ENCODE measurements around the gene RNF207.

RNF207 gene

DNA sequence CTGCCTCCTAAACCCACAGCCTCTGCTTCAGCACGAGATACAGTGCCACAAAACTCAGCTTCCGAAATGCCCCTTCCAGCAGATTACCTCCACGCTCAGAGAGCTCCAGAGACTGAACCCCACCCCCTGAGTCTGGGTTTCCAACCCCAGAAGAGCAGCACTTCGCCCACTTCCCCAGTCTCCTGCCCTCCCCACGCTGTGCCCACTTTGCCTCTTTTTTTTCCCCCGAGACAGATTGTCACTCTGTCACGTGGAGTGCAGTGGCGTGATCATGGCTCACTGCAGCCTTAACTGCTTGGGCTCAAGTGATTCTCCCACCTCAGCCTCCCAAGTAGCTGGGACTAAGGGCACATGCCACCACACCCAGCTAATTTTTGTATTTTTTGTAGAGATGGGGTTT is 19.7 kb downstream of the RNF207 start:
- TF ChIP-seq MYC (IDR thresholded peaks at IDR 0.05; ENCODE audit: low read depth, low read length) (no peak), POLR2A (IDR thresholded peaks at IDR 0.05; ENCODE audit: extremely low read depth, insufficient read length) (no peak)
- TF ChIP-seq, protein P1, sequence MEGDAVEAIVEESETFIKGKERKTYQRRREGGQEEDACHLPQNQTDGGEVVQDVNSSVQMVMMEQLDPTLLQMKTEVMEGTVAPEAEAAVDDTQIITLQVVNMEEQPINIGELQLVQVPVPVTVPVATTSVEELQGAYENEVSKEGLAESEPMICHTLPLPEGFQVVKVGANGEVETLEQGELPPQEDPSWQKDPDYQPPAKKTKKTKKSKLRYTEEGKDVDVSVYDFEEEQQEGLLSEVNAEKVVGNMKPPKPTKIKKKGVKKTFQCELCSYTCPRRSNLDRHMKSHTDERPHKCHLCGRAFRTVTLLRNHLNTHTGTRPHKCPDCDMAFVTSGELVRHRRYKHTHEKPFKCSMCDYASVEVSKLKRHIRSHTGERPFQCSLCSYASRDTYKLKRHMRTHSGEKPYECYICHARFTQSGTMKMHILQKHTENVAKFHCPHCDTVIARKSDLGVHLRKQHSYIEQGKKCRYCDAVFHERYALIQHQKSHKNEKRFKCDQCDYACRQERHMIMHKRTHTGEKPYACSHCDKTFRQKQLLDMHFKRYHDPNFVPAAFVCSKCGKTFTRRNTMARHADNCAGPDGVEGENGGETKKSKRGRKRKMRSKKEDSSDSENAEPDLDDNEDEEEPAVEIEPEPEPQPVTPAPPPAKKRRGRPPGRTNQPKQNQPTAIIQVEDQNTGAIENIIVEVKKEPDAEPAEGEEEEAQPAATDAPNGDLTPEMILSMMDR (IDR thresholded peaks at IDR 0.05; ENCODE audit: low read depth, low read length), result no peak
- TF ChIP-seq, protein P2, sequence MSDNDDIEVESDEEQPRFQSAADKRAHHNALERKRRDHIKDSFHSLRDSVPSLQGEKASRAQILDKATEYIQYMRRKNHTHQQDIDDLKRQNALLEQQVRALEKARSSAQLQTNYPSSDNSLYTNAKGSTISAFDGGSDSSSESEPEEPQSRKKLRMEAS (IDR thresholded peaks at IDR 0.05; ENCODE audit: low read depth, low read length), result no peak
- no peak for DNase-seq (ENCODE audit: low read depth)
- H3K4me3 ChIP-seq (ENCODE audit: low read depth, low read length), result no peak overlapping the region

DNA sequence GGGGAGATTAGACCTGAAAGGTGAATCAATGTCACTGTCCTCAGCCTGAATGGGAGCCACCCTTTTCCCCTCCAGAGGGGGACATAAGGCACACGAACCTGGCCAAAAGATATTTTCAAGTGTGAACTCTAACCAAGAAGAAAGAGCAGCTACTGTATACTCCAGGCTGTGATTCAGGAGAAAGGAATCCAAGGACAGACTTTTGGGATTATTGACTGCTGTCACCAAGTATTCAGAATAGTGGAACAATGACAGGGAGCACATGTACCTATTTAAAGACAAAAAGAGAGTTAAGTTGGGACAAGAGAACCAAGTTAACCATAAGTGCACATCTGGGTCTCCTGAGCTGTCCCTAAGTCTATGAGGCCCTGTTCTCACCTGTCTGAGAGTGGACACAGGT is 27.5 kb downstream of the RNF207 start:
- TF ChIP-seq POLR2A (IDR thresholded peaks at IDR 0.05; ENCODE audit: extremely low read depth, insufficient read length) (no peak), MYC (IDR thresholded peaks at IDR 0.05; ENCODE audit: low read depth, low read length) (no peak)
- TF ChIP-seq, protein P1 (IDR thresholded peaks at IDR 0.05; ENCODE audit: low read depth, low read length), result no peak
- TF ChIP-seq, protein P2 (IDR thresholded peaks at IDR 0.05; ENCODE audit: low read depth, low read length), result no peak
- no peak for DNase-seq (ENCODE audit: low read depth)
- no peak overlapping the region for H3K4me3 ChIP-seq (ENCODE audit: low read depth, low read length)

DNA sequence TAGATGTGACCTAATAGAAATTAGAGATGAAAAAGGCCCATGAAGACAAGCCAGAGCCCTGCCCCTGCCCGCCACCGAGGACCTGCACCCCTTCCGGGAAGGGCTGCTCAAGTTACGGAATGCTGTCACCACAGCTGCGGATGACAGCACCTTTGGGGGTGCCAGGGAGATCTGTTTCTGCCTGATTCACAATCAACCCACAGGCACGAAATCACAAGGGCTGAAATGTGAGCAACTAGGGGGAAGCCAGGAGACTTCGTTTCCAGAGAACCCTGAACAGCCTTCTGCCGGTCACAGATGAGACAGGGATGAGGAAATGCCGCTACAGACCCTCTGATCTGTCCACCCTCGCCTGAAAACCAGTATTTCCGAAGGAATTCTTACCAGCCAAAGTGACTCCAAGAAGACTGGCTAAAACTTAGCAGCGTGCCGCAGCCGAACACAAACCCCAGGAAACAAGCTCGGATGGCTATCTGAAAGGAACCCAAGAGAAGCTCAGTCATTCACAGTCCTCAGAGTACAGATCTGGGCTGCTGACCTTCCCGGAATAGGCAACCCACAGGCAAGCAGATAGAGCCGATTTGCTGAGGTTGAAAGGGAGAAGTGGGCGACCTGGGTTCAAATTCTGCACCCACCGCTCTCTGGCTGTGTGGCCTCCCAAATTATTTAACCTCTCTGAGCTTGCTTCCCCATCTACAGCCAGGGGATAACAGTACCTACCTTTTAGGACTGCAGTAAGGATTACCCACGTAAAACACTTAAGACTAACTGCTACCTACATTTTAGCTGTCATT is 28.8 kb downstream of the RNF207 start:
- DNase-seq (ENCODE audit: low read depth), result no peak
- H3K4me3 ChIP-seq (ENCODE audit: low read depth, low read length), result peak overlapping the region; percentile 93
- TF ChIP-seq POLR2A (IDR thresholded peaks at IDR 0.05; ENCODE audit: extremely low read depth, insufficient read length), result no peak
- TF ChIP-seq, protein P2 (IDR thresholded peaks at IDR 0.05; ENCODE audit: low read depth, low read length), result no peak
- TF ChIP-seq MYC (IDR thresholded peaks at IDR 0.05; ENCODE audit: low read depth, low read length), result no peak
- TF ChIP-seq, protein P1 (IDR thresholded peaks at IDR 0.05; ENCODE audit: low read depth, low read length), result no peak

DNA sequence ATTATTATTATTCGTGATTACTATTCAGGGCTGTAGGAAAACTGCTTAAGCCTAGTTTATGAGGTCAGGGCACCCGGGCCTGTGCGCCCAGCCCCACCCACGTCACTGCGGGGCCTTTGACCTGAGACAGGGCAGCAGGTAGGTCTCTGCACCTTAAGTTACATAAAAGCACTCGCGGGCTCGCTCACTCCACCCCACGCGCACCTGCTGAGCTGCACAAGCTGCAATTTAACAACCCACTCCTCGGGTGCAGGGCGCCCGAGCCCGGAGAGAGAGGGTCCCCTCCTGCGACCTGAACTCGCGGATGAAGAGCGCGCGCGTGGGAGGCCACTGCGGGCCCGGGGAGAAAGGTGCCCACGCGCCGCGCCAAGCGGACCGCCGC is 29.4 kb downstream of the RNF207 start:
- DNase-seq (ENCODE audit: low read depth), result no peak
- no peak for TF ChIP-seq POLR2A (IDR thresholded peaks at IDR 0.05; ENCODE audit: extremely low read depth, insufficient read length)
- TF ChIP-seq MYC (IDR thresholded peaks at IDR 0.05; ENCODE audit: low read depth, low read length), result no peak
- TF ChIP-seq, protein P2 (IDR thresholded peaks at IDR 0.05; ENCODE audit: low read depth, low read length), result no peak
- TF ChIP-seq, protein P1 (IDR thresholded peaks at IDR 0.05; ENCODE audit: low read depth, low read length), result no peak
- H3K4me3 ChIP-seq (ENCODE audit: low read depth, low read length), result peak overlapping the region; percentile 93

DNA sequence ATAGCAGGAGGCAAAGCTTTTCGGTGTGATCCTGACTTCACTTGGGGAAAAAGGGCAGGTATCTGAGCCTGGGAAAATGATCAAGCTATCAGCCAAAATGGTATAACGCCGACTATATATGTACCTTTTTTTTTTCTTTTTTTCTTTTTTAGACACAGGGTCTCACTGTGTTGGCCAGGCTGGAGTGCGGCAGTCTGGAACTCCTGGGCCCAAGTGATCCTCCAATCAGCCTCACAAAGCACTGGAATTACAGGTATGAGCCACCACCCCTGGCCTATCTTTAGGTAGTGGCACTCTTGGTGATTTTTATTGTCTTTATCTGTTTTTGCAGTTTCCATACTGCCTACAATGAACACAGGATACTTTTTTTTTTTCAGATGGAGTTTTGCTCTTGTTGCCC is 31.2 kb downstream of the RNF207 start:
- TF ChIP-seq, protein P2 (IDR thresholded peaks at IDR 0.05; ENCODE audit: low read depth, low read length), result no peak
- TF ChIP-seq POLR2A (IDR thresholded peaks at IDR 0.05; ENCODE audit: extremely low read depth, insufficient read length), result no peak
- no peak for TF ChIP-seq MYC (IDR thresholded peaks at IDR 0.05; ENCODE audit: low read depth, low read length)
- TF ChIP-seq, protein P1 (IDR thresholded peaks at IDR 0.05; ENCODE audit: low read depth, low read length), result no peak
- no peak for DNase-seq (ENCODE audit: low read depth)
- no peak overlapping the region for H3K4me3 ChIP-seq (ENCODE audit: low read depth, low read length)
